HG03025 (cell line): ENCODE measurements around the gene RIN1.
"Not testable (repeated sequence)": the region's sequence is repeated elsewhere in the genome, so short reads cannot be mapped to it uniquely, and the experiment has no call there.

Experiments used
- ATAC-seq: cut with Tn5 transposase; IDR thresholded peaks from one replicate; pipeline ENCODE4 v1.9.1; 2021; ENCODE audit warnings: mild to moderate bottlenecking, moderate library complexity; ENCODE audit not compliant: unreplicated experiment, low FRiP score

RIN1 gene

GRCh38 chr11:66361502-66361941, 25.3 kb upstream of the RIN1 start:
- ATAC-seq: no peak

- no peak for ATAC-seq
Observed at GRCh38 chr11:66360406-66361073, 24.3 kb upstream of the RIN1 start.

- no peak for ATAC-seq
Observed at GRCh38 chr11:66359662-66360087, 23.4 kb upstream of the RIN1 start.

- ATAC-seq: not testable (repeated sequence)
Observed at GRCh38 chr11:66350560-66351235, 14.5 kb upstream of the RIN1 start.

GRCh38 chr11:66349084-66349386, 12.8 kb upstream of the RIN1 start:
- ATAC-seq: no peak

GRCh38 chr11:66347425-66348276, 11.4 kb upstream of the RIN1 start, which contains the start of gene B4GAT1:
Gene B4GAT1, minus strand, starts transcription at chr11:66347629. Its CDS starts 84 bp downstream, at chr11:66347545.
- peak; percentile 41 for ATAC-seq

- no peak for ATAC-seq
Observed at GRCh38 chr11:66346476-66347424, 10.5 kb upstream of the RIN1 start.

GRCh38 chr11:66345316-66345649, 9.0 kb upstream of the RIN1 start:
- no peak for ATAC-seq

- ATAC-seq: peak; percentile 51
Observed at GRCh38 chr11:66344550-66345315, 8.5 kb upstream of the RIN1 start, which contains the start of gene BRMS1. Gene BRMS1, minus strand, starts transcription at chr11:66345104. Its CDS starts 2,870 bp downstream, at chr11:66342234.

- no peak for ATAC-seq
Observed at GRCh38 chr11:66343176-66343575, 6.9 kb upstream of the RIN1 start.

GRCh38 chr11:66341502-66342126, 5.4 kb upstream of the RIN1 start:
- ATAC-seq: no peak

GRCh38 chr11:66340596-66341501, 4.6 kb upstream of the RIN1 start:
- ATAC-seq: no peak

GRCh38 chr11:66339686-66340483, 3.7 kb upstream of the RIN1 start:
- ATAC-seq: no peak

- ATAC-seq: no peak
Observed at GRCh38 chr11:66339162-66339675, 3.0 kb upstream of the RIN1 start.

GRCh38 chr11:66338276-66339161, 2.3 kb upstream of the RIN1 start:
- no peak for ATAC-seq
